HepG2 (cell line): ENCODE measurements around the gene ENPP7. TPM values are rescaled to one million over a fixed set of nuclear protein-coding genes. Genes with fewer than 3 reads are reported as not detected.
A peak's percentile ranks its signal among the peaks of the same experiment; 100 is the strongest.

Experiments
- ATRX ChIP-seq: sonication (generic); formaldehyde crosslinking; IDR thresholded peaks from 2 replicates; pipeline ENCODE4 v1.4.0; 2020; ENCODE audit warnings: missing genetic modification reagents, borderline replicate concordance
- CHCHD3 ChIP-seq: sonication (generic); formaldehyde crosslinking; IDR thresholded peaks from 2 replicates; pipeline ENCODE4 v1.8.0; 2022; ENCODE audit warnings: mild to moderate bottlenecking, missing genetic modification reagents, moderate library complexity
- CTCF ChIP-seq: sonication (generic); formaldehyde crosslinking; IDR thresholded peaks from 2 replicates; pipeline ENCODE4 v1.5.0; 2020; ENCODE audit warnings: mild to moderate bottlenecking, missing genetic modification reagents, moderate library complexity
- E2F2 ChIP-seq: sonication (generic); formaldehyde crosslinking; IDR thresholded peaks from 2 replicates; pipeline ENCODE4 v1.4.0; 2020; ENCODE audit warnings: missing genetic modification reagents, borderline replicate concordance
- ELF1 ChIP-seq: sonication (generic); formaldehyde crosslinking; IDR thresholded peaks from 2 replicates; pipeline ENCODE4 v1.4.0; 2020; ENCODE audit warnings: missing genetic modification reagents
- ETV6 ChIP-seq: sonication (generic); formaldehyde crosslinking; conservative IDR thresholded peaks from 2 replicates; pipeline ENCODE4 v1.4.0; 2020; ENCODE audit warnings: missing genetic modification reagents
- FOXP4 ChIP-seq: sonication (generic); formaldehyde crosslinking; IDR thresholded peaks from 2 replicates; pipeline ENCODE4 v1.4.0; 2020; ENCODE audit warnings: missing genetic modification reagents
- GABPA ChIP-seq, 2 experiments: IDR thresholded peaks; 2 replicates each; pipeline ENCODE4 v1.6.1; 2011 to 2016; ENCODE audit warnings: low read depth in 2 of 2, low read length in 1 of 2, missing biosample characterization in 1 of 2, missing genetic modification characterization in 1 of 2
- HOXD1 ChIP-seq: sonication (generic); formaldehyde crosslinking; IDR thresholded peaks from 2 replicates; pipeline ENCODE4 v1.5.0; 2020; ENCODE audit warnings: missing genetic modification reagents
- KAT8 ChIP-seq: IDR thresholded peaks from 2 replicates; pipeline ENCODE4 v1.6.1; 2016; ENCODE audit warnings: missing genetic modification reagents, missing compliant biosample characterization
- KLF9 ChIP-seq: IDR thresholded peaks from 2 replicates; pipeline ENCODE4 v1.6.1; 2016; ENCODE audit warnings: low read depth
- SALL1 ChIP-seq: sonication (generic); formaldehyde crosslinking; IDR thresholded peaks from 2 replicates; pipeline ENCODE4 v1.8.0; 2022; ENCODE audit warnings: mild to moderate bottlenecking, missing genetic modification reagents
- SOX5 ChIP-seq: IDR thresholded peaks from 2 replicates; pipeline ENCODE4 v1.6.1; 2016; ENCODE audit warnings: borderline replicate concordance
- SP5 ChIP-seq: IDR thresholded peaks from 2 replicates; pipeline ENCODE4 v1.6.1; 2016; ENCODE audit warnings: low read depth, borderline replicate concordance
- TMF1 ChIP-seq: sonication (generic); formaldehyde crosslinking; IDR thresholded peaks from 2 replicates; pipeline ENCODE4 v1.8.1; 2022; ENCODE audit warnings: low read depth, missing genetic modification reagents
- ZFP36L1 ChIP-seq: sonication (generic); formaldehyde crosslinking; IDR thresholded peaks from 2 replicates; pipeline ENCODE4 v1.8.0; 2022; ENCODE audit warnings: mild to moderate bottlenecking, missing genetic modification reagents, moderate library complexity
- ZIK1 ChIP-seq: sonication (generic); formaldehyde crosslinking; IDR thresholded peaks from 2 replicates; pipeline ENCODE4 v1.5.0; 2020; ENCODE audit warnings: mild to moderate bottlenecking, low read depth, missing genetic modification reagents, borderline replicate concordance
- ZNF292 ChIP-seq: sonication (generic); formaldehyde crosslinking; IDR thresholded peaks from 2 replicates; pipeline ENCODE4 v1.8.1; 2022; ENCODE audit warnings: mild to moderate bottlenecking, low read depth, missing genetic modification reagents, borderline replicate concordance
- ZNF335 ChIP-seq: sonication (generic); formaldehyde crosslinking; IDR thresholded peaks from 2 replicates; pipeline ENCODE4 v1.4.0; 2020; ENCODE audit warnings: missing genetic modification reagents
- ZNF33A ChIP-seq: sonication (generic); formaldehyde crosslinking; IDR thresholded peaks from 2 replicates; pipeline ENCODE4 v1.5.1; 2020; ENCODE audit warnings: missing genetic modification reagents, mild to moderate bottlenecking, moderate library complexity, borderline replicate concordance
- ZNF543 ChIP-seq: sonication (generic); formaldehyde crosslinking; IDR thresholded peaks from 2 replicates; pipeline ENCODE4 v1.4.0; 2020; ENCODE audit warnings: mild to moderate bottlenecking, missing genetic modification reagents
- ZNF547 ChIP-seq: sonication (generic); formaldehyde crosslinking; IDR thresholded peaks from 2 replicates; pipeline ENCODE4 v1.5.1; 2020; ENCODE audit warnings: mild to moderate bottlenecking, missing genetic modification reagents
- ZNF709 ChIP-seq: sonication (generic); formaldehyde crosslinking; IDR thresholded peaks from 2 replicates; pipeline ENCODE4 v1.5.0; 2020; ENCODE audit warnings: mild to moderate bottlenecking, missing genetic modification reagents
- ZNF749 ChIP-seq: sonication (generic); formaldehyde crosslinking; IDR thresholded peaks from 2 replicates; pipeline ENCODE4 v1.8.0; 2022; ENCODE audit warnings: mild to moderate bottlenecking, missing genetic modification reagents, moderate library complexity, borderline replicate concordance
- polyA plus RNA-seq, 8 experiments: library from polyadenylated mRNA; depleted of rRNA in 3 of 8; stranded (reverse) in 7 of 8; unstranded in 1 of 8; fragments of >200 nt; fragmentation: Illumina TruSeq in 4 of 8; extraction: Trizol in 4 of 8; gene quantifications; 2 replicates each; pipeline versions ENCODE4 v1.2.1 to v1.2.3, GENCODE V29; 2011 to 2016; ENCODE audit warnings: low read depth in 4 of 8, missing spikeins in 1 of 8, mixed read lengths in 1 of 8; ENCODE audit not compliant: insufficient read depth in 1 of 8
- total RNA-seq, 5 experiments: library from RNA; depleted of rRNA; stranded (reverse); fragments of >200 nt; fragmentation: Illumina TruSeq; extraction: Trizol; gene quantifications; 2 replicates each; pipeline ENCODE4 v1.2.3, GENCODE V29; 2016; ENCODE audit warnings: low read depth in 1 of 5

Gene ENPP7
- total and polyA plus RNA-seq, 2 of the 13 experiments (the other 11 are each of a cell fraction or from before 2014, with no cell fraction given): 1.1 to 2.2 TPM

- TF ChIP-seq TMF1 (CRISPR knock-in tag) (no peak), ZNF33A (CRISPR knock-in tag) (no peak), ELF1 (CRISPR knock-in tag) (0 out of 2 replicates have a peak, but pooled peaks have one; percentile 41), SOX5 (CRISPR knock-in tag) (peak; percentile 89), ZNF547 (CRISPR knock-in tag) (no peak), ZNF749 (no peak), ATRX (CRISPR knock-in tag) (no peak), GABPA (IDR thresholded peaks at IDR 0.05; ENCODE audit: low read depth, low read length) (no peak), GABPA (CRISPR knock-in tag; IDR thresholded peaks at IDR 0.05; ENCODE audit: low read depth) (peak; percentile 47; the same call in 1 of the 2 replicates), KAT8 (0 out of 2 replicates have a peak, but pooled peaks have one; percentile 52), ETV6 (no peak), ZNF292 (CRISPR knock-in tag) (no peak), KLF9 (CRISPR knock-in tag) (no peak), CHCHD3 (CRISPR knock-in tag) (no peak), ZNF709 (CRISPR knock-in tag) (no peak), ZNF335 (no peak; the same call in 1 of the 2 replicates), HOXD1 (CRISPR knock-in tag) (no peak), CTCF (CRISPR knock-in tag) (0 out of 2 replicates have a peak, but pooled peaks have one; percentile 4), SALL1 (CRISPR knock-in tag) (peak; percentile 18; the same call in 1 of the 2 replicates), FOXP4 (CRISPR knock-in tag) (peak; percentile 79), E2F2 (no peak), ZIK1 (no peak), ZFP36L1 (CRISPR knock-in tag) (peak; percentile 11), SP5 (CRISPR knock-in tag) (peak; percentile 76), ZNF543 (0 out of 2 replicates have a peak, but pooled peaks have one; percentile 41)
Observed at GRCh38 chr17:79776376-79777119, 45.8 kb downstream of the ENPP7 start (continued).
